A172 (cell line): ENCODE data around the gene MPRIP. TPM values are rescaled to one million over a fixed set of nuclear protein-coding genes. Genes with fewer than 3 reads are reported as not detected.
"Not testable (repeated sequence)": the region's sequence is repeated elsewhere in the genome, so short reads cannot be mapped to it uniquely, and the experiment has no call there.

Experiments
- DNase-seq: peaks from one replicate; pipeline ENCODE4 v3.0.0-alpha.2; 2015; ENCODE audit warnings: low spot score
- total RNA-seq: library from RNA; depleted of rRNA; stranded (reverse); fragments of >200 nt; shearing (Covaris generic); gene quantifications from 2 replicates; pipeline ENCODE4 v1.2.3, GENCODE V29; 2014

Gene MPRIP
- total RNA-seq, 1 experiment from 2014 or later = 299 TPM

- DNase-seq = no peak
Measured at GRCh38 chr17:17143501-17143900, 101.2 kb downstream of the MPRIP start.

GRCh38 chr17:17144061-17144460 lies 101.8 kb downstream of the MPRIP start:
- DNase-seq = no peak

GRCh38 chr17:17144916-17145665 lies 102.8 kb downstream of the MPRIP start:
- DNase-seq = no peak

DNA sequence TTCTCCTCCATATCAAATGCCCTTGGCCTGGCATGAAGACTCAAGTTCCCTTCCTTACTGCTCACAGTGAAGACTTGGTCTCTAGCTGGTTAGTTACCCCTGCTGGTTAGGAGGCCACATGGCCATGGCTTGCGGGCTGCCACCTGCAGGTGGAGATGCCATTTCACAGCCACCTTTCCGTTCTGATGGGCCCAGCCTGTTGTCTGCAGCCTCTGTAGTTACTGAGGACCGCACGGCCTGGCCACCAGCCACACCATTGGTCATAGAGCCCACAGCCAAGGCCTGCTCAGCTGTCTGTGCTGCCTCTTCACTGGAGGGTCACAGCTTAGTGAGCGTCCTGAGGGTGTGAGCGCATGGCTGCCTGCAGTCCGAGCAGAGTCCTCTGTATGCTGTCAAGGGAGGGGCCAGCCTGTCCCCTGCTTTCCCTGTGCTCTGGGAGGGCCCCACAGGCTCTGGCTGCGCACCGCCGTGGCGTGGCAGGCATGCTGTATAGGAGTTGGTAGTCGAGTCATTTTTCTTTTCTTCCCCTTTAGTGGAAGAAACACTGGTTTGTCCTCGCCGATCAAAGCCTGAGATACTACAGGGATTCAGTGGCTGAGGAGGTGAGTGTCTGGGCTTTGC lies 104.6 kb downstream of the MPRIP start:
- no peak for DNase-seq

DNA sequence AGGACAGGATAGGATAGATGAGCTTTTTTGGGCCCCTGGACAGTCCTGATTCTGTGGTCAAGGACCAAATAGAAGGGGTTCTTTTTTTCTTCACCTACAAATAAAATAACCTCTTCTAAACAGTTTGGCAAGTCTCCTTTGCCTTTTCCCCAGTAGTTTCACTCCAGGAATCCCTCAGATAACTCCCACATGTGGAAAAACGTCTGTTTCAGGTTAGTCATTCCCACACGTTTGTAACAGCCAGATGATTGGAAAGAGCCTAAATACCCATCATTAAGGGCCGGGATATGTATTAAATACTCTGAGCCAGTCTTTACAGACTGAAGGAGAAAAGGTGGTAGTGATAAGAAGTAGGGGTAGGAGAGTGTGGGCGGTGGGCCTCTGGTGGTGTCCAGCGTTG lies 105.6 kb downstream of the MPRIP start:
- no peak for DNase-seq

DNA sequence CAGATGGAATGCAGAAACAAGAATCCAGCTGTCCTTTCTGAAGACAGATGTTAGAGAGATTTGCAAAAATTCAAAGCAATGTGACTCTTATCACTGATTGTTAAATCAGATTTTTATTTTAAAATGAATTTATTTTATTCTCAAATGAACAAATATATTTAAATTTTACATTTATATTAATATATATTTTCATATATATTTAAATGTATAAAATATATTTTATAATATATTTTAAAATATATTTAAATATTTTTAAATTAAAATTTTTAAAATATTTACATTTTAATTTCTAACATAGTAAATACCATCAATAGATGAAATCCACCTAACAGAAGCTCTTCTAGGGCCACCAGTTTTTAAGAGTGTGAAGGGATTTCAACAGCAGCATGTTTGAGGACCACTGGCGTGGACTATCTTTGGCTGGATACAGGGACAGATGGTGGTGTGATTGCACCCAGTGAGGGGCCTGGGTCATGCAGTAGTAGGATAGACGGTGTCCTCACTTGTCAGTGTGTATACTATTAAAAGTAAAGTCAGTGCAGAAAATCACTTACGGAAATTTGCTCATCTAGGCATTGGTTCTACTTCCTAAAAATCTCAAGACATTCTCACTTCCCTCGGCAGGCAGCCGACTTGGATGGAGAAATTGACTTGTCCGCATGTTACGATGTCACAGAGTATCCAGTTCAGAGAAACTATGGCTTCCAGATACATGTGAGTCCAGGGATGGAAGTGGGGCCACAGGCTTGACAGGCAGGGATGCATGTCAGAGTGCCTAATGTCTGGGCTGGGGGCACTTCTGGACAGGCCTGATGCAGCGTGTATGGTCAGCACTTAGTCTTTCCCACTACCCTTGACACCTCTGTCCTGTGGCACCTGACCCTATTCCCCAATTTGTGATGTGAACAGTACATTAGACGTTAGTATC lies 107.5 kb downstream of the MPRIP start:
- DNase-seq = no peak

DNA sequence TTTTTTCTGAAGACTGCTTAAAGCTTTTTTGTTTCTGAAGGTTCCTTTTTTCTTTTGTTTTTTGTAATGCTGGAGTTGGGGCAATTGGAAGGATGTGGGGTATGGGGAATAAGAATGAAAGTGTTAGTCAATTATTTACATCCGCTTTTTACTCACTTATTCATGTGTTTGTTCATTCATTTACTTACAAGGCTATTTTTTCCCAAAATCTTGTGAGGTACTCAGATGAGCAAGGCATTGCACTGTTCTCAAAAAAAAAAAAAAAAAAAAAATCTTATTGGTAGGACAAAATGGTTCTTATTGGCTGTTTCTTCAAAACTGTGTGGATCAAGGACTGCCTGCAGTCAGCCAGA lies 108.2 kb downstream of the MPRIP start:
- no peak for DNase-seq

- peak; percentile 97 for DNase-seq
Measured at GRCh38 chr17:17151055-17151454, 108.8 kb downstream of the MPRIP start.

DNA sequence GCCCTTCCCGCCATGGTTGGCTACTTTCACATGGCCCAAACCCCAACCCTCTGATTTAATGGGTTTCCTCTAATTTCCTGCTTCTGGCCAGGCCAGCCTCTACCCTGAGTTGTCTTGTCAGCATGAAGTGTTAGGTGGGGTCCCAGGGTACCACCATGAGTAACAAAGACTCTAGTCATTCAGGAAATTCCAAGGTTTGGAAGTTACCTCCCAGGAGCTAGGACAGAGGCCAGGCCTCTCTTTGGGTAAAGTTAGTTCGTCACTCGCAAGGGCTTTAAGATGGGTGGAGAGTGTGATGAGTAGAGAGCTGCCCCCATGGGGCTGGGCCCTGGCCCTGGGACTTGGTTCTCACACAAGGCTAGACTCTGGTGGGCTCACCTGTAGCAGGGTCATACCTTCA lies 109.3 kb downstream of the MPRIP start:
- peak; percentile 82 for DNase-seq

GRCh38 chr17:17151962-17152361 lies 109.7 kb downstream of the MPRIP start:
- DNase-seq = peak; percentile 99

DNA sequence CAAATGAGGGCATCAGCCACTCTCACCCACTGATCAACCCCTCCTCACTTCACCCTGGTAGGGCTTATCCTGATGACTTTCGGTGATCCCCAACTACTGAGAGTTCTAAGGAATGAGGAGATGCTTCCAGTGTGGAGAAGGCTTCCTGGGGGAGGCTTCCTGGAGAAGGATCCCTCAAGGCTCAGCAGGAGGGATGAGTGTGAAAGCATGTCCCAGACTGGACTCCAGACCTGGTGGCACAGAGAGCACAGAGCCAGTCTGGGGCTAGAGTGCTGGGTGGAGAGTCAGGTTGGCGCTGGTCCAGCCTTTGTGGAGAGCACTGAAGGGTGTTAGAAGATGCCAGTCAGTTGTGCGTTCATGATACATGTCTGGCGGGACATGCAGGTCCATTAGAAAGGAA lies 110.1 kb downstream of the MPRIP start:
- peak; percentile 73 for DNase-seq

GRCh38 chr17:17153071-17153470 lies 110.8 kb downstream of the MPRIP start:
- no peak for DNase-seq

DNA sequence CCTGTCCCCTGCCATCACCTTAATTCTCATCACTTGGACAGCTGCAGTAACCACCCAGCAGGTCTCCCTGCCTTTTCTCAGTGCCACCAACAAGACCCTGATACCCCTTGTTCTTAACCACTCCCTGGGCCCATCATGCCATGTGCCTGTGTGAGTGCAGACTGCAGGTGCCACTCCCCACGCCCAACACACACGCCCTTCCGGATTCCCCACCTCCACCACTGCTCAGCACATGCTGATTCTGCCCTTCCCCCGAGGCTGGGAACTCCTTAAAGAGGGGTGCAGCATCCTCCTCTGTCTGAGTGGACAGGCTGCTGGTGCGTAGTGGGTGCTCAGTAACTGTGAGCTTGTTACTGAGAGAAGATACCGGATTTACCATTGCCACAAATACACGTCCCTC lies 111.5 kb downstream of the MPRIP start:
- DNase-seq = no peak

- no peak for DNase-seq
Measured at GRCh38 chr17:17154556-17154955, 112.3 kb downstream of the MPRIP start.

- DNase-seq = no peak
Measured at GRCh38 chr17:17154981-17155380, 112.7 kb downstream of the MPRIP start.

GRCh38 chr17:17155568-17155967 lies 113.3 kb downstream of the MPRIP start:
- no peak for DNase-seq

DNA sequence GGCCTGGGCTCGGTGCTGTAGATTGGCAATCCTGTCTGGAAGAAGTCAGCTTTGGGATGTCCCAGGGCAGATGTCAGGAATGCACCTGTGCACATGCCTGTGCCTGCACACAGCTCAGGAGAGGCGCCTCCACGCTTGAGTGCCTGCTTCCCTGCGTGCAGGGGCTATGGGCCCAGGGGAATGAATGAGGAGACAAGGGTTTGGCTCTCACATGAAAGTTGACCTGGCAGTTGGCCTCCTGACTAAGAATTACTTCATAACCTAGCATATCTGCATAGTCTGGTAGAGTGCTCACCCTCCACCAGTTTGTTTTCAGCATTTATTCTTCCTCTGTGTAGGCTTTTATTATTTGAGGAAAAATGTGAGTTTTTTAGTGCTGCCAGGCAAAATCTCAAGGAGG lies 113.8 kb downstream of the MPRIP start:
- DNase-seq = no peak

DNA sequence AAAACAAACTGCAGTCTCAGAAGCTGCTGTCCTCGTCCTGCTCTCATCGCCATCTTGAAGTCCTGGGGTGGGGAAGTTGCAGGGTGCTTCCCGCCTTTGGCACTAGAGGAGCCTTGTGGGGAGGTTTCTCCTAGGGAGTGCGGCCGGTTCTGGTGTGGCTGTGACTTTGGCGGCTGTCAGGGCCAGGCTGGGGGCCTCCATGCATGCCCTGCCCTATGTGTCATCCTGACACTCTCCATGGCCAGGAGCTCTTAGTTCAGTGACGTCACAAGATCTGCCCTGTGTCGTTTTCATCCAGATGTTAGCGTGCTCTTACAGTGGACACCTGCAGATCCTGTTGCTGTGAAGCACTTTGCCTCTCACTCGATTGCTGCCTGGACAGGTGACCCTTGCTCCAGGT lies 114.3 kb downstream of the MPRIP start:
- no peak for DNase-seq

DNA sequence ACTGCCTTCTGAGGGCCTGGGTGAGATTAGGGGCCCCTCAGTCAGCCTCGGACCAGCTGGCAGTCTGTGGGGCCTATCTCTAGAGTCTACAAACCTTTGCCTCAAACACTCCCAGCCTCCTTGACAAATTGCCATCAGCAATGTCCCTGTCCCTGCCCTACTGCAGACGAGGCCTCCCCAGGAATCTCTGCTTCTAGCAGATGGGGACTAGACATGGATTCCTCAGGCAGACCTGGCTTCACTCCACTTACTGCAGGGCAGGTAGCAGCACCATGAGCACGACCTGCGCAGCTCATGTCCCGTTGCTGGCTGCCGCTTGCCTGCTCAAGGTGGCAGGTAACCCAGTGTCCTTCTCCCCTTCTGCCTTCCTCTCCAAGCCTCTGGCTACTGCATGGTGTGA lies 114.8 kb downstream of the MPRIP start:
- DNase-seq = no peak

DNA sequence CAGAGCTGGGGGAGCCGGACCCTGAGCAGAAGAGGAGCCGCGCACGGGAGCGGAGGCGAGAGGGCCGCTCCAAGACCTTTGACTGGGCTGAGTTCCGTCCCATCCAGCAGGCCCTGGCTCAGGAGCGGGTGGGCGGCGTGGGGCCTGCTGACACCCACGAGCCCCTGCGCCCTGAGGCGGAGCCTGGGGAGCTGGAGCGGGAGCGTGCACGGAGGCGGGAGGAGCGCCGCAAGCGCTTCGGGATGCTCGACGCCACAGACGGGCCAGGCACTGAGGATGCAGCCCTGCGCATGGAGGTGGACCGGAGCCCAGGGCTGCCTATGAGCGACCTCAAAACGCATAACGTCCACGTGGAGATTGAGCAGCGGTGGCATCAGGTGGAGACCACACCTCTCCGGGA lies 116.2 kb downstream of the MPRIP start:
- not testable (repeated sequence) for DNase-seq

GRCh38 chr17:17159571-17159970 lies 117.3 kb downstream of the MPRIP start:
- DNase-seq = no peak

DNA sequence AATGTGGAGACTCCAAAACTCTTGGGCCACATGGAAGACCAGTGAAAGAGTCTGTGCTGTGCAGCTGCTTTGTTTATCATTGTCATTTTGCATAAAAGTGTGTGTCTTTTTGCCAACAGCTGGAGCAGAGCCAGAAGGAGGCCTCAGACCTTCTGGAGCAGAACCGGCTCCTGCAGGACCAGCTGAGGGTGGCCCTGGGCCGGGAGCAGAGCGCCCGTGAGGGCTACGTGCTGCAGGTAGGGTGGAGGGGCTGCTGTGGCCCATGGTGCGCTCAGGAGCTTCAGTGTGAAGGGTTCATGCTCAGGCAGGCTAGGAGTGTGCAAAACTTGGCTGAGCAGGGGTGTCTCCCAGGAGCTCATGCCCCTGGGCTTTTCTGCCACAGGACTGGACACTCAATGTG lies 118.9 kb downstream of the MPRIP start:
- DNase-seq = no peak

GRCh38 chr17:17161759-17162158 lies 119.5 kb downstream of the MPRIP start:
- no peak for DNase-seq
